ENCODE results near the gene DPH2.

Gene DPH2

GRCh38 chr1:43944860-43945259 lies 24.9 kb upstream of the DPH2 start:
- DNase-seq: no peak

GRCh38 chr1:43945674-43946235 lies 24.1 kb upstream of the DPH2 start:
- DNase-seq: no peak

- DNase-seq: peak; percentile 96
Observed at GRCh38 chr1:43946236-43947060, 23.4 kb upstream of the DPH2 start, which contains the start of gene IPO13. Gene IPO13, plus strand, starts transcription at chr1:43946950. Its CDS starts 651 bp downstream, at chr1:43947601.

- DNase-seq: no peak
Observed at GRCh38 chr1:43947061-43947873, 22.5 kb upstream of the DPH2 start.

GRCh38 chr1:43947874-43948437 lies 21.9 kb upstream of the DPH2 start:
- DNase-seq: no peak

- no peak for DNase-seq
Observed at GRCh38 chr1:43949678-43950077, 20.1 kb upstream of the DPH2 start.

GRCh38 chr1:43951021-43951985 lies 18.5 kb upstream of the DPH2 start:
- DNase-seq: no peak

GRCh38 chr1:43952731-43953346 lies 17.0 kb upstream of the DPH2 start:
- DNase-seq: no peak

GRCh38 chr1:43953361-43953760 lies 16.4 kb upstream of the DPH2 start:
- no peak for DNase-seq

- DNase-seq: no peak
Observed at GRCh38 chr1:43954036-43954435, 15.8 kb upstream of the DPH2 start.

GRCh38 chr1:43956234-43956633 lies 13.6 kb upstream of the DPH2 start:
- no peak for DNase-seq

- no peak for DNase-seq
Observed at GRCh38 chr1:43957407-43958040, 12.3 kb upstream of the DPH2 start.

- no peak for DNase-seq
Observed at GRCh38 chr1:43958351-43959255, 11.2 kb upstream of the DPH2 start.

GRCh38 chr1:43960798-43961197 lies 9.0 kb upstream of the DPH2 start:
- DNase-seq: no peak

GRCh38 chr1:43961692-43962091 lies 8.1 kb upstream of the DPH2 start:
- no peak for DNase-seq

GRCh38 chr1:43962324-43962723 lies 7.5 kb upstream of the DPH2 start:
- DNase-seq: no peak

GRCh38 chr1:43963006-43963405 lies 6.8 kb upstream of the DPH2 start:
- DNase-seq: no peak

- no peak for DNase-seq
Observed at GRCh38 chr1:43963890-43964289, 5.9 kb upstream of the DPH2 start.

GRCh38 chr1:43965316-43965715 lies 4.5 kb upstream of the DPH2 start:
- DNase-seq: no peak

- DNase-seq: peak; percentile 25
Observed at GRCh38 chr1:43968348-43968948, 1.4 kb upstream of the DPH2 start.
